Mucosa of descending colon (tissue), 3 donors: ENCODE results near the gene ARRB1. TPM values are rescaled to one million over a fixed set of nuclear protein-coding genes. Genes with fewer than 3 reads are reported as not detected.

Experiments used
- ATAC-seq: fragments of 200-7000 bp; cut with Tn5 transposase; one replicate; pipeline ENCODE4 v1.9.1; 2020; ENCODE audit warnings: mild to moderate bottlenecking, moderate library complexity
- DNase-seq, 3 donors: peaks; one replicate each; pipeline ENCODE4 v3.0.0-alpha.2; 2020
- H3K36me3 ChIP-seq: fragments of 200-600 bp; one replicate; pipeline ENCODE4 v1.8.0; 2021; ENCODE audit warnings: low read depth, mild to moderate bottlenecking
- H3K4me1 ChIP-seq: fragments of 200-600 bp; one replicate; pipeline ENCODE4 v1.8.0; 2021; ENCODE audit warnings: low read depth, mild to moderate bottlenecking
- H3K4me3 ChIP-seq: fragments of 200-600 bp; one replicate; pipeline ENCODE4 v1.8.0; 2021; ENCODE audit warnings: mild to moderate bottlenecking
- H3K9me3 ChIP-seq: fragments of 200-600 bp; one replicate; pipeline ENCODE4 v1.8.0; 2021; ENCODE audit warnings: mild to moderate bottlenecking
- CTCF ChIP-seq: fragments of 200-600 bp; IDR thresholded peaks from one replicate; pipeline ENCODE4 v1.8.0; 2022; ENCODE audit warnings: antibody characterized with exemption, mild to moderate bottlenecking
- intact Hi-C, 2 donors: fragments of 100-400 bp; cut with DNase I in 1 of 2; cut with micrococcal nuclease in 1 of 2; formaldehyde crosslinking; loops; one replicate each; pipeline versions ENCODE4 v1.11.0 to v1.11.1; 2022; cut with DNase I, micrococcal nuclease
- total RNA-seq, 3 donors: library from RNA; stranded (reverse); fragmentation: NEBNext Ultra II Directional in 2 of 3; extraction: Animal tissue kit (Norgen Biotek cat#: 25700) in 2 of 3; gene quantifications; one replicate each; pipeline versions ENCODE4 v1.2.1 to v1.2.4, GENCODE V29; 2021 to 2023
- donor health status: DM: no; HTN: no; CAD: no; lungs with moderate emphysema.
- donor health status: DM: no; HTN: no; CAD: no.
- donor health status: DM: no; HTN: yes; CAD: no.

ARRB1 gene
- total RNA-seq, 3 donors from 2014 or later: 76.7 to 128 (median 121) TPM

- no peak for TF ChIP-seq CTCF
- intact Hi-C loops: no loop called here
- Histone ChIP-seq H3K4me3 (peak overlapping the region; percentile 68), H3K36me3 (no peaks in the 10 kb centered on the region), H3K9me3 (no peaks in the 10 kb centered on the region), H3K4me1 (peaks cover 47% of the 10 kb centered on the region)
- DNase-seq (peak; percentile 60 to 85 (median 77)), ATAC-seq (peak; percentile 47)
These were observed 519 bp downstream of the ARRB1 start for GRCh38 chr11:75350743-75351540.

GRCh38 chr11:75350122-75350742 lies 1.2 kb downstream of the ARRB1 start:
- DNase-seq (no peak), ATAC-seq (no peak)
- Histone ChIP-seq H3K4me3 (no peak overlapping the region), H3K4me1 (peaks cover 52% of the 10 kb centered on the region), H3K9me3 (no peaks in the 10 kb centered on the region), H3K36me3 (no peaks in the 10 kb centered on the region)
- intact Hi-C loops: no loop called here
- TF ChIP-seq CTCF: no peak

GRCh38 chr11:75349521-75350116 lies 1.8 kb downstream of the ARRB1 start:
- no peak for ATAC-seq

GRCh38 chr11:75347781-75348566 lies 3.5 kb downstream of the ARRB1 start:
- ATAC-seq: no peak
- H3K4me1 ChIP-seq: peaks cover 74% of the 10 kb centered on the region
- peak in 1 of 3 donors; percentile 53 for DNase-seq
- TF ChIP-seq CTCF: no peak
- no peak overlapping the region for H3K4me3 ChIP-seq
- H3K36me3 ChIP-seq: no peaks in the 10 kb centered on the region
- intact Hi-C loops: no loop called here
- no peaks in the 10 kb centered on the region for H3K9me3 ChIP-seq

More at GRCh38 chr11:75349521-75350116, 1.8 kb downstream of the ARRB1 start:
- Histone ChIP-seq H3K4me1 (peaks cover 58% of the 10 kb centered on the region), H3K36me3 (no peaks in the 10 kb centered on the region), H3K4me3 (no peak overlapping the region), H3K9me3 (no peaks in the 10 kb centered on the region)
- no peak for TF ChIP-seq CTCF
- peak; percentile 52 to 69 (median 61) for DNase-seq
- intact Hi-C loops: no loop called here

GRCh38 chr11:75346912-75347647 lies 4.4 kb downstream of the ARRB1 start:
- no peaks in the 10 kb centered on the region for H3K36me3 ChIP-seq
- H3K4me1 ChIP-seq: peaks cover 76% of the 10 kb centered on the region
- DNase-seq (peak in 1 of 3 donors; percentile 69), ATAC-seq (no peak)
- no peaks in the 10 kb centered on the region for H3K9me3 ChIP-seq
- intact Hi-C loops: no loop called here
- TF ChIP-seq CTCF: no peak
- H3K4me3 ChIP-seq: no peak overlapping the region
